HG03342 (cell line): Measurements from ENCODE around the gene KLK1.
"Not testable (repeated sequence)": the region's sequence is repeated elsewhere in the genome, so short reads cannot be mapped to it uniquely, and the experiment has no call there.

Experiments
- ATAC-seq: cut with Tn5 transposase; IDR thresholded peaks from one replicate; pipeline ENCODE4 v1.9.1; 2021; ENCODE audit warnings: mild to moderate bottlenecking, moderate library complexity; ENCODE audit not compliant: unreplicated experiment

Gene KLK1

GRCh38 chr19:50817941-50818858, 5.4 kb downstream of the KLK1 start:
- ATAC-seq: peak; percentile 48

- ATAC-seq: no peak
These were observed 8.1 kb downstream of the KLK1 start for GRCh38 chr19:50815439-50815838.

- ATAC-seq: no peak
These were observed 8.7 kb downstream of the KLK1 start for GRCh38 chr19:50814883-50815282.

- no peak for ATAC-seq
These were observed 11.1 kb downstream of the KLK1 start for GRCh38 chr19:50812474-50812873.

GRCh38 chr19:50811622-50812238, 11.9 kb downstream of the KLK1 start:
- not testable (repeated sequence) for ATAC-seq

- no peak for ATAC-seq
These were observed 14.7 kb downstream of the KLK1 start for GRCh38 chr19:50808856-50809255.

GRCh38 chr19:50804420-50805272, 18.9 kb downstream of the KLK1 start:
- ATAC-seq: peak; percentile 86

GRCh38 chr19:50803633-50804419, 19.8 kb downstream of the KLK1 start:
- ATAC-seq: no peak

- no peak for ATAC-seq
These were observed 22.5 kb downstream of the KLK1 start for GRCh38 chr19:50801107-50801506.

- no peak for ATAC-seq
These were observed 24.1 kb downstream of the KLK1 start for GRCh38 chr19:50799547-50799851.

GRCh38 chr19:50798659-50799546, 24.7 kb downstream of the KLK1 start:
- ATAC-seq: no peak

GRCh38 chr19:50797781-50798658, 25.6 kb downstream of the KLK1 start:
- ATAC-seq: no peak

GRCh38 chr19:50797429-50797780, 26.2 kb downstream of the KLK1 start:
- no peak for ATAC-seq

- ATAC-seq: no peak
These were observed 26.8 kb downstream of the KLK1 start for GRCh38 chr19:50796634-50797428.

GRCh38 chr19:50796128-50796633, 27.4 kb downstream of the KLK1 start:
- no peak for ATAC-seq

- ATAC-seq: no peak
These were observed 27.9 kb downstream of the KLK1 start for GRCh38 chr19:50795664-50796073.

- ATAC-seq: no peak
These were observed 28.5 kb downstream of the KLK1 start for GRCh38 chr19:50794876-50795663.
